ENCODE results near the gene PBRM1.

- no peak for TF ChIP-seq CTCF (IDR thresholded peaks at IDR 0.05; ENCODE audit: control extremely low read depth in 1 of 3, insufficient read depth in 1 of 3, low read depth in 1 of 3, low read length in 3 of 3)
- no peak for TF ChIP-seq ZNF274 (IDR thresholded peaks at IDR 0.05; ENCODE audit: borderline replicate concordance, extremely low read depth, low read length)
Observed at GRCh38 chr3:52495777-52496602, 189.7 kb downstream of the PBRM1 start.

Measured in H1 (cell line).